Central memory CD8-positive, alpha-beta T cell (primary cell): Measurements from ENCODE around the gene CYSTM1.
A peak's percentile ranks its signal among the peaks of the same experiment; 100 is the strongest.

ENCODE experiments used
- ATAC-seq: fragments of 150-1000 bp; cut with Tn5 transposase; replicated peaks from 2 replicates; pipeline ENCODE4 v1.10.0; 2022; ENCODE audit warnings: mild to moderate bottlenecking, moderate FRiP score, moderate number of reproducible peaks; ENCODE audit not compliant: poor library complexity, severe bottlenecking; ENCODE audit errors: extremely low read depth
- DNase-seq, 2 donors: peaks; one replicate each; pipeline ENCODE4 v3.0.0; 2021; ENCODE audit warnings: low spot score in 2 of 2
- H3K27ac Mint-ChIP-seq: one replicate; pipeline ENCODE4 v1.8.0; 2022; ENCODE audit warnings: low read depth, mild to moderate bottlenecking, moderate library complexity, mixed read lengths
- H3K27me3 Mint-ChIP-seq: one replicate; pipeline ENCODE4 v1.8.0; 2022; ENCODE audit warnings: mixed read lengths
- H3K36me3 Mint-ChIP-seq: one replicate; pipeline ENCODE4 v1.8.0; 2022; ENCODE audit warnings: mild to moderate bottlenecking, moderate library complexity, mixed read lengths; ENCODE audit not compliant: insufficient read depth
- H3K4me1 Mint-ChIP-seq: one replicate; pipeline ENCODE4 v1.8.0; 2022; ENCODE audit warnings: mixed read lengths
- H3K4me3 Mint-ChIP-seq: one replicate; pipeline ENCODE4 v1.8.0; 2022; ENCODE audit warnings: mild to moderate bottlenecking, moderate library complexity, mixed read lengths
- H3K9me3 Mint-ChIP-seq: one replicate; pipeline ENCODE4 v1.8.0; 2022; ENCODE audit warnings: mixed read lengths

Gene CYSTM1

DNA sequence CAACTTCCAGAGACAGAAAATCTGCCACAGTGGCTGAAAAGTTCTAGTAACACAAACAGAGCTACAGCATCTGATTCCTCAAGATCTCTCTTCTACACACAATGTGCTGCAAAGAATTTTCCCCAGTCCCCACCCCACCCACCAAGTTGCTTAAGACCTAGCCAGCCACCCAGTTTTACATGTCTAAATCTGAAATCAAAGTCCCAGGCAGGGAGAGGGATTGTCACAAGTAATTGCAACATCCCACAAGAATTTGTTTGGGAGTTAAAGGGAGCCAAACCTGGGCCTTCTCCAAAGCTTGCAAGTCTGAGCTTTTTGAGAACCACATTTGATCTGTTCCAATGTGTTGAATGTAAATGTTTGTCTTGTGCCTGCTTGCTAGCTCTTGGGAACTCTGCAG lies 33.7 kb upstream of the CYSTM1 start:
- Mint-ChIP-seq H3K27me3 (peaks cover 14% of the 10 kb centered on the region), H3K36me3 (no peaks in the 10 kb centered on the region), H3K4me1 (peaks cover 34% of the 10 kb centered on the region), H3K27ac (no peak overlapping the region), H3K9me3 (no peaks in the 10 kb centered on the region), H3K4me3 (no peak overlapping the region)
- ATAC-seq = no peak
- no peak for DNase-seq

- H3K9me3 Mint-ChIP-seq = no peaks in the 10 kb centered on the region
- no peaks in the 10 kb centered on the region for H3K36me3 Mint-ChIP-seq
- ATAC-seq (no peak), DNase-seq (no peak)
- H3K27me3 Mint-ChIP-seq = peaks cover 14% of the 10 kb centered on the region
- H3K4me1 Mint-ChIP-seq = peaks cover 34% of the 10 kb centered on the region
- no peak overlapping the region for H3K27ac Mint-ChIP-seq
- no peak overlapping the region for H3K4me3 Mint-ChIP-seq
Measured at GRCh38 chr5:140142246-140142645, 32.7 kb upstream of the CYSTM1 start.

GRCh38 chr5:140142856-140143255 lies 32.1 kb upstream of the CYSTM1 start:
- H3K4me1 Mint-ChIP-seq = peaks cover 30% of the 10 kb centered on the region
- no peak overlapping the region for H3K4me3 Mint-ChIP-seq
- no peak overlapping the region for H3K27ac Mint-ChIP-seq
- H3K9me3 Mint-ChIP-seq = no peaks in the 10 kb centered on the region
- DNase-seq = no peak
- ATAC-seq = no peak
- peaks cover 14% of the 10 kb centered on the region for H3K27me3 Mint-ChIP-seq
- H3K36me3 Mint-ChIP-seq = no peaks in the 10 kb centered on the region

DNA sequence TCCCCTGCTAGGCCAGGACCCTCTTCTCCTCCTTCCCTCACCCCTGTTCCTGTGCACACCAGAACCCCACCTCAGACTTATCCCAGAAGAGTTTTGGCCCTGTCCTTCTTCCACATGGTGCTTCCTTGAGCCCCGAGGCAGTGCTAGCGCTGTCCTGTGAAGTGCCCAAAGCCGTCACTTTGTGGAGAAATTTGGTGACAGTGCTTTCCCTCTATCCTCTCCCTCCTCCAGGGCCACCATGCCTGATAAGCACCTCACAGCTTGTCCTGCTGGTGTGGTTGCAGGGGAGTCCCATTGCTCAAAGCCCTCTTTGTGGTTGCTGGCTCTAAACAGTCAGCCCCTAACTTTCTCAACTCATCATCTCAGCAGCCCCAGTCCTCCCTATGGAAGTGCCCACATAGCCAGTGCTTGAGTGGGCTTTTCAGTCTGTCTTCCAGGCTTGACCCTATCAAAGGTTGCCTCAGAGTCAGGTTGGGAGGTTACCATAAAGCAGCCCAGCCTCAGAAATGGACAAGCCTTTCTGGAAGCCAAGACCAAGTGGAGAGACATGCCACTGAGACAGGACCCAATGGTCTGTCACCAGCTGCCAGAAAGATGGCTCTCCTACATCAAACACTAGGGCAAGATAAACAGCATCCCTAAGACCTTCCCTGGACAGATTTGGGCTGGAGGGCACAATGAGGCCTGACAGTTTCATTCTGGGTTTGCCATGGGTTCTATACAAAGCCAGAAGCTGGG lies 31.3 kb upstream of the CYSTM1 start:
- H3K4me1 Mint-ChIP-seq = peaks cover 28% of the 10 kb centered on the region
- DNase-seq (no peak), ATAC-seq (no peak)
- no peak overlapping the region for H3K27ac Mint-ChIP-seq
- no peaks in the 10 kb centered on the region for H3K9me3 Mint-ChIP-seq
- H3K27me3 Mint-ChIP-seq = peaks cover 14% of the 10 kb centered on the region
- no peak overlapping the region for H3K4me3 Mint-ChIP-seq
- no peaks in the 10 kb centered on the region for H3K36me3 Mint-ChIP-seq

GRCh38 chr5:140145256-140145655 lies 29.7 kb upstream of the CYSTM1 start:
- no peaks in the 10 kb centered on the region for H3K9me3 Mint-ChIP-seq
- H3K4me1 Mint-ChIP-seq = peaks cover 26% of the 10 kb centered on the region
- no peaks in the 10 kb centered on the region for H3K36me3 Mint-ChIP-seq
- no peak for DNase-seq
- peaks cover 14% of the 10 kb centered on the region for H3K27me3 Mint-ChIP-seq
- peak overlapping the region; percentile 29 for H3K4me3 Mint-ChIP-seq
- peak overlapping the region; percentile 69 for H3K27ac Mint-ChIP-seq
- no peak for ATAC-seq

- no peak overlapping the region for H3K27ac Mint-ChIP-seq
- ATAC-seq (peak; percentile 63), DNase-seq (peak in 1 of 2 donors; percentile 38)
- peaks cover 23% of the 10 kb centered on the region for H3K4me1 Mint-ChIP-seq
- H3K9me3 Mint-ChIP-seq = no peaks in the 10 kb centered on the region
- no peaks in the 10 kb centered on the region for H3K36me3 Mint-ChIP-seq
- peaks cover 14% of the 10 kb centered on the region for H3K27me3 Mint-ChIP-seq
- H3K4me3 Mint-ChIP-seq = peak overlapping the region; percentile 29
Measured at GRCh38 chr5:140145818-140146522, 29.0 kb upstream of the CYSTM1 start.

GRCh38 chr5:140146523-140146842 lies 28.5 kb upstream of the CYSTM1 start:
- H3K27ac Mint-ChIP-seq = no peak overlapping the region
- no peaks in the 10 kb centered on the region for H3K9me3 Mint-ChIP-seq
- peaks cover 23% of the 10 kb centered on the region for H3K4me1 Mint-ChIP-seq
- H3K27me3 Mint-ChIP-seq = peaks cover 14% of the 10 kb centered on the region
- ATAC-seq (no peak), DNase-seq (no peak)
- H3K36me3 Mint-ChIP-seq = no peaks in the 10 kb centered on the region
- peak overlapping the region; percentile 4 for H3K4me3 Mint-ChIP-seq

DNA sequence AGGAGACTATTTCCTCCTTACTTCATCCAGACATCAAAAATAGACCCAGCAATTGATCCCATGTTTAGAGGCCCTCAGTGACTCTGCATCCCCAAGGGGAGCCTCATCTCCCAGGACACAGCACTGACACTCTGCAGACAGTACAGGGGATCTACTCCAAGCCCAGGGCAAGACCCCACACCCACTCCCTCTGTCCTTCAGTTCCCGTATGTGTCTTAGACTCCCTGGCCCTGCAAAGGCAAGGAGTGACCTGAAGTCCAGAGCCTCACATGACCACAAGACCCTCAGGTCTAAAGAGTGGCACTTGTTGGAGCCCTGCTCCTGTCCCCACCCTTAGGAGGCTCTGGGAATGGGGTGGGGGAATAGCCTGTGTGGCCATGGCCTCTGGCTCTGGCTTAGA lies 27.5 kb upstream of the CYSTM1 start:
- DNase-seq (no peak), ATAC-seq (no peak)
- Mint-ChIP-seq H3K36me3 (no peaks in the 10 kb centered on the region), H3K4me1 (peaks cover 28% of the 10 kb centered on the region), H3K9me3 (no peaks in the 10 kb centered on the region), H3K27ac (no peak overlapping the region), H3K4me3 (no peak overlapping the region), H3K27me3 (peaks cover 14% of the 10 kb centered on the region)

GRCh38 chr5:140148508-140148907 lies 26.5 kb upstream of the CYSTM1 start:
- H3K4me3 Mint-ChIP-seq = no peak overlapping the region
- H3K4me1 Mint-ChIP-seq = peaks cover 27% of the 10 kb centered on the region
- H3K27ac Mint-ChIP-seq = no peak overlapping the region
- H3K36me3 Mint-ChIP-seq = peaks cover 2% of the 10 kb centered on the region
- H3K27me3 Mint-ChIP-seq = peaks cover 14% of the 10 kb centered on the region
- DNase-seq (no peak), ATAC-seq (no peak)
- H3K9me3 Mint-ChIP-seq = no peaks in the 10 kb centered on the region

GRCh38 chr5:140150201-140150600 lies 24.8 kb upstream of the CYSTM1 start:
- Mint-ChIP-seq H3K27me3 (peaks cover 7% of the 10 kb centered on the region), H3K27ac (no peak overlapping the region), H3K9me3 (no peaks in the 10 kb centered on the region), H3K36me3 (peaks cover 2% of the 10 kb centered on the region), H3K4me1 (peaks cover 10% of the 10 kb centered on the region), H3K4me3 (no peak overlapping the region)
- no peak for DNase-seq
- ATAC-seq = no peak

- ATAC-seq = no peak
- H3K27ac Mint-ChIP-seq = peak overlapping the region; percentile 6
- peaks cover 2% of the 10 kb centered on the region for H3K36me3 Mint-ChIP-seq
- H3K27me3 Mint-ChIP-seq = no peaks in the 10 kb centered on the region
- DNase-seq = no peak
- H3K4me1 Mint-ChIP-seq = peaks cover 5% of the 10 kb centered on the region
- no peaks in the 10 kb centered on the region for H3K9me3 Mint-ChIP-seq
- H3K4me3 Mint-ChIP-seq = no peak overlapping the region
Measured at GRCh38 chr5:140151144-140152021, 23.6 kb upstream of the CYSTM1 start.

DNA sequence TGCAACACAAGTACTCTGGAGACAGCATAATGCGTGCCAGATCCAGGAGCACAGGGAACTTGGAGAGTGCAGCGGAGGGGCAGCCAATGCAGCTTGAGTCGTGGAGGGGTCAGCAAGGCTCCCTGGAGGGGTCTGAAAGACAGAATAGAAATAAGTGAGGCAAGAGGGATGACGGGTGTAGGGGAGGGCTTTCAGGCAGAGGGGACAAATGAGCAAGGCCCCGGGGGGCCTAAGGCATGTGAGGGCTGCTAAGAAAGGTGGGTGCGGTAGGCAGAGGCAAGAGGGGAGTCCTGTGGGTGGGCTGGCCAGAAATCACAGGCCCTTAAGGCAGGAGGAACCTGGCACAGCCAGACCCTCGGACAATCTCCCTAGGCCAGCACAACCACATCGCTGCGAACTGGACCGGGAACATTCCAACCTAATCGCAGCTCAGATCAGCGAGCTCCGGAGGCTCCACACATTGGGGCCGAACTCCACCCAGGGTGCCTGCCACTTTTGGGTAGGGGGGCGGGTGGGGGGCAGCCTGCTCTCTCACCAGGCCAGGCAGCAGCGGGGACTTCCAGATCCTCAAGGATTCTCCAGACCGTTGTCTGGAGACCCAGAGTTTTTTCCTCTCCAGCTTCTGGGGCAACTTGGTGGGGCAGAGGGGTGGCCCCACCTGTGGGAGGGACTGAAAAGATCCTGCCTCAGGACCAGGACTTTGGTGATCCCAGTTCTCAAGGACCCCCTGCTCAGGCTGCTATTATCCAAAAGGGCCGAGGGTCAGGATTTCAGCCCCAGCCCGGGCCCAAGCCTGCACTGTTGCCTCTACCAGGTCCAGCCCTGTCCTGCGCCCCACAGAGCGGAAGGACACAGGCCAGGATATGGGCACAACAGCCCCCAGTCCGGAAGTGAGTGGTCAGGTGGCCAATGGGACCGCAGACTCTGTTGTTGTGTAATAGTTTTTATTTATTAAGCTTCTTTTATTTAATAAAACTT lies 22.7 kb upstream of the CYSTM1 start:
- H3K4me1 Mint-ChIP-seq = peaks cover 13% of the 10 kb centered on the region
- H3K9me3 Mint-ChIP-seq = no peaks in the 10 kb centered on the region
- H3K4me3 Mint-ChIP-seq = no peak overlapping the region
- H3K27me3 Mint-ChIP-seq = no peaks in the 10 kb centered on the region
- no peak for DNase-seq
- H3K36me3 Mint-ChIP-seq = peaks cover 2% of the 10 kb centered on the region
- H3K27ac Mint-ChIP-seq = peak overlapping the region; percentile 6
- ATAC-seq = no peak
